Adipose tissue (tissue), 3 donors: ENCODE data around the gene C2orf80. TPM values are rescaled to one million over a fixed set of nuclear protein-coding genes. Genes with fewer than 3 reads are reported as not detected.

Source experiments
- H3K27ac ChIP-seq: one replicate; pipeline ENCODE4 v1.5.1; 2013; ENCODE audit warnings: low read depth, low read length
- WGBS, 3 donors: extraction: QIAGEN DNeasy Blood & Tissue Kit; methylation state at CpG; one replicate each; pipeline ENCODE4 v1.1.7; 2013; 5-methylcytosine and 5-hydroxymethylcytosine counted together
- polyA plus RNA-seq, 3 donors: library from polyadenylated mRNA; stranded (reverse); fragments of 200-250 nt; gene quantifications; one replicate each; pipeline ENCODE4 v1.2.3, GENCODE V29; 2013
- donor health status: healthy with polysubstance abuse.
- donor health status: Bipolar disorder and iron deficiency.
- donor health status: healthy.

C2orf80 gene
- polyA plus RNA-seq, 3 donors = not detected

DNA sequence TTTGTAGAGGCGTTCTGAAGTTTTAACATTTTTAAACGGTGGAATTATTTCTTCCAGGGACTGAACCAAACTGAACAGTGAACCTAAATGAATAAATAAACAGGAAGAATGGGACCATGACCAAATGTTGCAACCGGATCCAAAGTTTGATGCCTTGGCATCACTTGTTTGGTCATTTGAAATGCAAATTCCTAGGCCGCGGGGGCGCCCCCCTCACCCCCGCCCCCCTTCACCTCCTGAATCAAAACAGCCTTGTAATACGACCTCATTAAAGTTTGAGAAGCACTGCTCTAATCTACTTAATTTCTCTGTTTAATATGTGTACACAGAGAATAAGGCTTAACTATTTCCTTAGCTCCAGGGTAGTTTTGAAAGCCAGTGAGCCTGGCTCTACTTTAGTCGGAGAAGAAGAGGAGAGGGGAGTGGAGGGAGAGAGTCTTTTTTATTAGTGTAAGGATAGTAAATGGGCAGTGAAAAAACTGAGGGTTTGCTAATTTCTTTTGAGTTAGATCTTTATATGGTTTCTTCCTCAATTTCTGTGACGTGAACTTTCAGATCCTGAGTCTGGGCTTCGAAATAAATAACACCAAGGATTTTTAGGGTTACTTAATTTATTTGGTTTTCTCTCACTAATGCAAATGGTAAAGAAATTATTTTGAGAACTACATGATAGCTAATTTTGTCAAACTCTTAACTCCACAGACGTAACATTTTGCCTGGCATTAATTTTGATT, 5.7 kb downstream of the C2orf80 start:
- no peak overlapping the region for H3K27ac ChIP-seq
- 31 to 40% (median 37%) methylated on average over 12 of the region's 12 CpGs for WGBS, 3 donors

DNA sequence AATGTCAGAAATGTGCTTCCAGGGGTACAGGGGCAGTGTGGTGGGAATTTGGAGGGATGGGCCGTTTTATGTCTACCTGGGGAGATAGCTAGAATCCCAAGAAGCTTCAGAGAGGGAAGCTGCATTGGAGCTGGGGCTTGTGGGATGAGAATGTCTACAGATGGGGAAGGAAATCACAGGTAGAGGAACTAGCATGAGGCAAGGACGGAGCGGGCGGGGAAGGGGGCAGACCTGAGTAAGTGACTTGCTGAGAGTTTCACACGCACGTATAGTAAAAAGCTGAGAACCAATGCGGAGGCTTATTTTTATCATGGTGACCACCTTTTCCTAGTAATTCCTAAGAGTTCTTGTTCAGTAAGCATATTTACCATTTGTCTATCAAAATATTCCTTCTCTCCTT, 6.3 kb downstream of the C2orf80 start:
- no peak overlapping the region for H3K27ac ChIP-seq
- 33 to 50% (median 40%) methylated on average over 7 of the region's 7 CpGs for WGBS, 3 donors

DNA sequence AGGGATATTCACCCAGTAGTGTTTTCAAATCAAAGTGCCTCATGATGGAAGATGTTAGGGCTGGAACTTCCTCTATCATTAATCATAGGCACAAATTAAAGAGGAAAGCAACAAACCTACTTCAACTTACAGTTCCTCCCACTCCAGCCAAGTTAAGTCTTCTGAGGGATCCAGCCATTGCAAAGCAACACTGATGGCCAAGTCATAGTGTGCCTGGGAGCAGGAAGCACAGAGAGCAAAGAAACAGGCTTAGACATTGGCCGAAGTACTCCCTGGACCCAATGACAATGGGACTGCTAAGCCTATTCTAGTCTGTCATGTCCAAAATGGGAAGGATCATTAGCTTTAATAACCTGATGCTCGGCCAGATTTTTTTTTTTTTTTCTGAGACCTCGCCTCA, 7.0 kb downstream of the C2orf80 start:
- 69 to 75% (median 71%) methylated on average over 3 of the region's 3 CpGs for WGBS, 3 donors
- no peak overlapping the region for H3K27ac ChIP-seq

DNA sequence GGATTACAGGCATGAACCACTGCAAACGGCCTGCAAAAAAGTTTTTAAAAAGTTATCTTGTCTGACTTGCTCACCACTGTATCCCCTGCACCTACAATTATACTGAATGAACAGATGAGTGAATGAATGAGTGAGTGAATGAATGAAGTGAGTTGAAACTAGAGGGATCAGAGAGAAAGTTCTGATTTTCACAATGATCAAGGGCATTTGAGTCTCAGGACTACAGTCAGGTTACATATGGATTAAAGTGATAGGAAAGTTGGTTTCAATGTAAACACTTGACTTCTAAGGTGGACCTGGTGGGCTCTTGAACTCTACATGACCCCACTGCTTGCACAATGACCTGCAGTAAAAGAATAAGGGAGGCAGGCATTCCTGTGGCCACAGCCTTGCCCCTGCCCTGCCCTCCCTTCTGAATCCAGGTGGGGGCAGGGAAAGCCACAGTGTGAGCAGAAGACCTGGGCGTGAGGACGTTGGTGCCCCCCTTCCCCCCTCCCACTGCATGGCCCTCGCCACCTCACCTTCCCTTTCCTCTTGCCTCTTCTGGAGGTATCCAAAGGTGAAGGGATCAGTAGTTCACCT, 10.7 kb downstream of the C2orf80 start:
- 57 to 66% (median 58%) methylated on average over 4 of the region's 4 CpGs for WGBS, 3 donors

DNA sequence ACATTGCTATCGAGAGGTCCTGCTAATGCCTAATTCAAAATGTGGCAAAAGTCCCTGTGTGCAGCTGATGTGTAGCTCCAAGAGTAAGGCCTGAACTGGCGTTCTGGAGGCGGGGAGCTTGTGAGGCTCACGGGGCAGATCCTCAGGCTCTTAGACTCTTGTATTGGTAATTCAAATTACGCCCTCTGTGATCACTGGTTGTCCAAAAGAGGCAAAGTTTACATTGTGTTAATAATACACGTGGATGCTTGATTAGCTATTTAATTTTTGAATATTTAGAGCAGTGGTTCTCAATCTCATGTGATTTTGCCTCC, 14.0 kb downstream of the C2orf80 start:
- no peak overlapping the region for H3K27ac ChIP-seq
- WGBS, 3 donors = 65 to 73% (median 69%) methylated on average over 6 of the region's 6 CpGs

More for the DNA sequence above, 10.7 kb downstream of the C2orf80 start:
- no peak overlapping the region for H3K27ac ChIP-seq

DNA sequence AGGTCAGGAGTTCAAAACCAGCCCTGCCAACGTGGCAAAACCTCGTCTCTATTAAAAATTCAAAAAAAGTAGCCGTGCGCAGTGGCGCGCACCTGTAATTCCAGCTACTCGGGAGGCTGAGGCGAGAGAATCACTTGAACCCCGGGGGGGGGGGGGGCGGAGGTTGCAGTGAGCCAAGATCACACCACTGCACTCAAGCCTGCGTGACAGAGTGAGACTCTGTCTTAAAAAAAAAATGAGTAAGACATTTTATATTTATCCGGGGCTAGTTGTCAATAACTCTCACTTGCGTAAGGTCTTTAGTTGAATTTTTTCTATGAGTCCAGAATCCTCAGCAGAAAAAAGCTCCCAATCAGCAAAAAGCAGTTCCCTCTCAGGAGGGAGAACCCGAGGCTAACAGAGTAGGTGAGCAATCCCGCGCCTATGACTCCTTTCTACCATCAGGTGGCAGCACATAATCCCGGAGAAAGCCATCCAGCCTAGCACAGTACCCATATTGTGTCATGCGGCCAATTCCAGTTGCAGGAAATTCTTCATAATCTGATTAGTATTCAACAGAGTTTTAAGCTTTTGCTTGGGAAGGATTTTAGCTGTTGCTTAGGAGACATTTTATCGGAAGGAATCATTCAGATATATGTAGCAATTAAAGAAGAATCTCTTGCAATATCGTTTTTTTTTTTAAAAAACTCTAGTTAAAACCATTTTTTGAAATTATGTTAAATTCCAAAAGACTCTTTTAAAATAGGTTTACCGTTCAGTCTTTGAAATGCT, 14.6 kb downstream of the C2orf80 start:
- 39 to 46% (median 40%) methylated on average over 20 to 21 of the region's 21 CpGs for WGBS, 3 donors
- H3K27ac ChIP-seq = no peak overlapping the region

DNA sequence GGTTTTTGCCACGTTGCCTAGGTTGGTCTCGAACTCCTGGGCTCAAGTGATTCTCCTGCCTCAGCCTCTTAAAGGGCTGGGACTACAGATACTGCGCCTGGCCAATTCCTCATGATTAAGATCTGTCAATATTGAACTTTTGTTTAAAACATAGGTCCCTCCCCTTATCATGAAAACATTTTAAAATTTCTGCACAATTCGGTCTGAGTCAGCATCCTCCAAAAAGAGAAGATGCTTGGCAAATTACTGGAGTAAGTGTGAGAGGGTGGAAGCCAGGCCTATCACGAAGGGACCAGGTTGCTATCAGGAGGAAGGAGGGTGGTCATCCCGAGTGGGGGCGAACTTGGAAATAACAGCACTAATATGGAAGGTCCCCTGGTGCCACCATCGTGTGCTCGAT, 15.7 kb downstream of the C2orf80 start:
- H3K27ac ChIP-seq = no peak overlapping the region
- 79 to 88% (median 85%) methylated on average over 9 of the region's 9 CpGs for WGBS, 3 donors

DNA sequence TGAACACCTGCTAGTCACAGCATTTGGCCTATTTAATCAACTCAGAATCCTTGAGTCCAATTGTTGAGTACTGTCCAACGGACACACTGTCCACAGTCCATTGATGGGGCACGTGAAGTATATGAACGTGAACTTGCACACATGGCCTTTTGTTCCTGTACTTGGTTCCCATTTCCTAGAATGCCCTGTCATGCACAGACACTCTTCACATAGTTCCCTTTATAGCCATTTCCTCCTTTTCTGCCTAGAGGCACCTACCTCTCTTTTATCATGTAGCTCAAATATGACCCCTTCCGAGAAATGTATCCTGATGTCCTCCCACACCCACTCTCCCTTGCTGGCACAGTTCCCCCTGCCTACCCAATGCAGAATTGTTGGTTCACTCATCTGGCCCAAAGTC, 17.7 kb downstream of the C2orf80 start:
- H3K27ac ChIP-seq = no peak overlapping the region
- WGBS, 3 donors = 43 to 63% (median 49%) methylated on average over 4 of the region's 4 CpGs

DNA sequence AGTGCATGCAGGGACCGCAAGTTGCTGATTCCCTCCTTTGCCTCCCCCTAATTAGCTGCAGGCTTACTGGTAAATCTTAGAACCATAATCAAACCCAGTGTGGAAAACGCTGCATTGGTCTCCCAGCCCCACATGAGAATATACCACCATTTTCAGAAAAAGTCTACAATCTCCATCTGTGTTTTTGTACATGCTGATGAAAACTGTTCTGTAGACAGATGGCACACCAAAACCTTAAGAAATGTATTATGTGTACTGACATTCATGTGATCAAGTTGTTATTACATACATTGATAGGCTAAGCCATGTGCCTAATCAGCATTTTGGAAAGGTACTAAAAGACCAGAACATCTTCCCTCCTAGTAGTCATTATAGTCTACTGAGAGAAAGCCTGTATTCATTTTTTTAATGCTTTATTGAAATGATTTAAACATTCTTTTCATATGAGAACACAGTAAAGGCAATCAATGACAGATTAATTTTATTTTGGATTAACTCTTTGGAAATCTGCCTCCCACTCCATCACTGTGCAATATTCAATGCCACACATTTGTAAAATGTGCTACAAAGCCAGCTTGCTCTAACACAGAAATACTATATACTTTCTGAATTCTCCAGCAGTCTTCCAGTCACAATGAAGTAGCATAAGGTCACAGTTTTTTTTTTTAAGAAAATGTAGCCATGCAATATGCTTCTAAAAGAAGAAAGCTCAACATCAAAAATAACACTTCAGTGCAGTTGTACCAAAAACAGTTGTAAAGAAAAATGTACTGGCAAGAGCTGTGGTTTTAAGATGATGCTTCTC, 24.7 kb downstream of the C2orf80 start:
- WGBS, 3 donors = 82 to 90% (median 83%) methylated on average over 2 of the region's 2 CpGs

DNA sequence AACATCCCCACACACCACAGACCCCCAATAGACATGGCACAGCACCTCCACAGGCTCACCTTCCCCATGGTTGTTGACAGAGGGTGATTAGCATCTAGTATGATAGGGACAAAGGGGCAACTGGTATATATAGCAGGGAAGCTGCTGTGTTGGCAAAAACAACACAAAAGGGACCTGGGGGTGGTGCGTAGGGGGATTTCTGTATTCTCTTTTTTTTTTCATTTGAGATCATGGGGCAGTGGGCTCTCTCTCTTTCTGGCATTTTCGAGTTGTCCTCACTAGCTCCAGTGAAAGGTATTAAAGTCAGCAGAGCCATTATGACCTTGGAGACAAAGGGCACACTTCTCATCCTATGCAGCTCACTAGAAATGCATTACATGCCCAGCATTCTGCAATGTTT, 26.3 kb downstream of the C2orf80 start, which contains the start of gene CRYGA:
Gene CRYGA, minus strand, starts transcription at position 101 of the 400 bp plus-strand sequence. Its CDS starts 33 bp downstream, at position 68.
- H3K27ac ChIP-seq = no peak within 1 kb of the TSS
- WGBS, 3 donors = 68 to 77% (median 72%) methylated on average over 2 of the region's 2 CpGs

More for the DNA sequence above, 24.7 kb downstream of the C2orf80 start:
- no peak overlapping the region for H3K27ac ChIP-seq

DNA sequence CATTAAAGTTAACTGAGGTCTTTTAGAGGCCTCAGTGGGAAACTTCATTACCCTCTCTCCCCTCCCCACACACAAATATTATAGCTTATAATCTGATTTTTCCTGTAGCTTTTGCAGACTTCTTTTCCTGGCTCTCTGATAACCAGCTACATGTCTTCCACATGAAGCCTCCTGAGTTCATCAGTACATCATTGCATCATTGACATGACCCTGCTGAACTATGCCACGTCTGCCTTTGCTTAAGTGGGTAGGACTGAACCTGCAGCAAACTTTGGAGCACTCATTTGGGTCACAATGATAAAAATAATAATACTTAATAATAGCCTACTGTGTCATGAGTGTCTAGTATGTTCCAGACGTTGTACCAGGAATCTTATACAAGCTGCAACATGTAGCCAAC, 33.4 kb downstream of the C2orf80 start:
- WGBS, 3 donors = 67 to 78% (median 73%) methylated on average over 2 of the region's 2 CpGs
- H3K27ac ChIP-seq = no peak overlapping the region

DNA sequence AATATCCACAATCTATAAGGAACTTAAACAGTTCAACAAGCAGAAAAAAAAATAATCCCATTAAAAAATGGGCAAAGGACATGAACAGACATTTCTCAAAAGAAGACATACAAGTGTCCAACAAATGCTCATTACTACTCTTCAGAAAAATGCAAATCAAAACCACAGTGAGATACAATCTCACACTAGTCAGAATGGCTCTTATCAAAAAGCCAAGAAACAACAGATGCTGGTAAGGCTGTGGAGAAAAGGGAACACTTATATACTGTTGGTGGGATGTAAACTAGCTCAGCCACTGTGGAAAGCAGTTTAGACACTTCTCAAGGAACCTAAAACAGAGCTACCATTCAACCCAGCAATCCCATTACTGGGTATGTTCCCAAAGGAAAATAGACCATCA, 36.7 kb downstream of the C2orf80 start:
- no peak overlapping the region for H3K27ac ChIP-seq

DNA sequence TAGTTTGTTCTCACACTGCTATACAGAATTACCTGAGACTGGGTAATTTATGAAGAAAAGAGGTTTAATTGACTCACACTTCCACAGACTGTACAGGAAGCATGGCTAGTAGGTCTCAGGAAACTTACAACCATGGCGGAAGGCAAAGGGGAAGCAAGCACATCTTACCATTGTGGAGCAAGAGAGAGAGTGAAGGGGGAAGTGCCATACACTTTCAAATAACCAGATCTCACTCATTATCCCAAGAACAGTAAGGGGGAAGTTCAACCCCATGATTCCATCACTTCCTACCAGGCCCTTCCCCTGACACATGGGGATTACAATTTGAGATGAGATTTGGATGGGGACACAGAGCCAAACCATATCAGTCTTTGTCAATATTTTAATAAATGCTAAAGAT, 38.9 kb downstream of the C2orf80 start:
- no peak overlapping the region for H3K27ac ChIP-seq
- 56 to 100% (median 69%) methylated on average over 1 of the region's 1 CpG for WGBS, 3 donors

DNA sequence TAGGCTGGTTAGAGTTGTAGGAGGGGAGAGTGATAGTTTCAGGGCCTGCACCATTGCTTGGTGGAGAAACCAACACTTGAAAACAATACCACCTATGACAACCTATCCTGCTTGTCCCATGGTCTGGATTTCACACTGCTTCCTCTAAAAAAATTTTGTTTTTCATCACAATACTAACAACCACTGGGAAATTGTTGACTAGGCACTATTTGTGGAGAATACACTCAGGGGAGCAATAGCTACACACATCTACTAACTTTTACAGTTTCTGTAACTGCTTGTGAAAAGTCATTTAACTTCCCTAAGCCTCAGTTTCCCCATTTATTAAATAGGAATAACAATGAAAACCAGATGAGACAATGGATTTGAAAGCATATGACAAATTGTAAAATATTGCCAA, 39.7 kb downstream of the C2orf80 start:
- no peak overlapping the region for H3K27ac ChIP-seq

DNA sequence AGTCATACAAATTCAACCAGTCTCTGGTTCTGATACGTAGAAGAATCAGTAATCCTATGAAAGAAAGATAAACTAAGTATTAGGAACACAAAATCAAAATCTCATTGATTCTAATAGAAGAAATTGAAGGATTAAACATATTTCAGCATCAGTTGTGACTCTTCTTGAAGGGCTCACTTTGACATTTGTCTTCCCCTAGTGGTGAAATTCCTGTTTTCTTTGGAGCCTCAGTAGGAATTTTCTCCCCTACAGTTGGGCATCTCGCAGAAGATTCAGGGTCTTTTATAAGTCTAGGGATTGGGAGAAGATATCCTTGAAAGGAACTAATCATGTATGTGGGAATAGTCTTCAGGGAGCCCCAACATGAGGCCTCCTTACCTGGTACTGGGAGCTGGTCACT, 41.0 kb downstream of the C2orf80 start:
- 74 to 78% (median 75%) methylated on average over 2 of the region's 2 CpGs for WGBS, 3 donors
- H3K27ac ChIP-seq = no peak overlapping the region

DNA sequence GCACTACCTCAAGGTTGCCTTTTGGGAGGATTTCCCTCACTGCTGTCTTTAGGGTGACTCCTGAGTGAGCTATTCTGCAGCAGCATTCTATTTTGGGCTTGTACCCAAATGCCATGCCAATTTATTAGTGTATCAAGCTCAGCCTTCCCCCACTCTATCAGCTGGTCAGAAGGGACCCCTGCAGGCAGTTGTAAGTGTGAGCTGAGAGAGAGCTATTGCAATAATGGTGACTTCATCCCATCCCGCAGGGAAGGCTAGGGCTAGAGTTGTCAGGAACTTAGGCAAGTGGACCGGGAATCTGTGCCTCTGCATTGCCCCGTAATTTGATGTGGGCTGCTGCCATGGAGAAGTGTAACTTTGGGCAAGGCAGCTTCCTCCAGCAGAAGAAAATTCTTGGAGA, 42.1 kb downstream of the C2orf80 start:
- H3K27ac ChIP-seq = no peak overlapping the region
- WGBS, 3 donors = 79 to 86% (median 80%) methylated on average over 3 of the region's 3 CpGs

DNA sequence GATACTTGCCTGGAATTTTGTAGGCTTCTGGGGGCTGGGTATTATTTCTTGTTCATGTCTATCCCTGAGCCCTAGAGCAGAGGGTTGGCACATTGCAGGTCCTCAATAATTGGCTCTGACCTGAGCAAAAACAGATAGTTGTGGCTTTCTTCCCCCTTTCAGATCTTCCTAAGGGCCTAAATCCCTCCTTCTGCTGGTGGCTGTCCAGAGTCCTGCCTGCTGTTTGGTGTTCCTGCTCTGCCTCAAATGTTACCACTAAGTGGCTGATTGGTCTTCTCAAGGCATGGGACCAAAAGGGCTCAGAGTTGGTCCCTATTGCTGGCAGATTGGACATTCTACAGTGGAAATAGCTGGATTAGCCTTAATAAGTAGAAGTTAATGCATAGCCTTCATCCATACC, 42.8 kb downstream of the C2orf80 start:
- H3K27ac ChIP-seq = no peak overlapping the region

DNA sequence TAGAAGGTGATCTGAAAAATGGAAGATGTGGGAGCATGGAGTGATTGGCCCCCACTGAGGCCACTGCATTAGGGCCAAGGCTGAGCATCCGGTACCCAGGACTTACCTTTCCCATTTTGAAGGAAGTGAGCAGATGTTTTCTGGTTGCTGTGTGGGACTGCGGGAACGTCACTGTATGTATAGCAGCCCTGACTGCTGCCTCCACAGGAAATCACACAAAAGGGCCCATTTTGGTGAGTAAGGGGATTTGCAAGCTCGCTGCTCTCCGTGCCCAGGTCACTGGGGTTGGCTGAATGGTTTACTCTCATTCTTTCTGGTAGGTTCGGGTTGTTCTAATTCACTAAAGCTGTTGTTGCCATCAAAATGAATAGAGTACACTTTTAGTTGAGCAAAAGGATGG, 43.8 kb downstream of the C2orf80 start, which contains the start of gene CRYGB:
Gene CRYGB, minus strand, starts transcription at position 153 of the 400 bp plus-strand sequence. Its CDS starts 38 bp downstream, at position 115.
- WGBS, 3 donors = 59 to 81% (median 60%) methylated on average over 6 of the region's 6 CpGs
- H3K27ac ChIP-seq = no peak within 1 kb of the TSS
